IMR-90 (cell line): ENCODE results near the gene DPF3. TPM values are rescaled to one million over a fixed set of nuclear protein-coding genes. Genes with fewer than 3 reads are reported as not detected.

ENCODE experiments used
- ATAC-seq: fragments of 200-7000 bp; cut with Tn5 transposase; 2 replicates; pipeline ENCODE4 v1.9.1; 2020; ENCODE audit warnings: low read depth, mild to moderate bottlenecking, moderate library complexity
- BruUV-seq: library from RNA; stranded (reverse); fragments of 400-500 nt; replicated peaks from 2 replicates; lab custom pipeline; 2021; lab: Mats Ljungman, UMichigan
- CTCF ChIA-PET: fragments of 300-600 bp; formaldehyde crosslinking; extraction: SDS; loops from one replicate; lab custom pipeline; 2021; ENCODE audit warnings: antibody characterized with exemption; lab: Yijun Ruan, JAX
- POLR2A ChIA-PET: fragments of 300-600 bp; sonication (Branson Sonifier 250); formaldehyde crosslinking; loops from one replicate; lab custom pipeline; 2022; ENCODE audit warnings: antibody characterized with exemption; ENCODE audit not compliant: unreplicated experiment; lab: Charles Lee
- DNase-seq: peaks from one replicate; pipeline ENCODE4 v3.0.0; 2013
- H2AFZ ChIP-seq: replicated peaks from 2 replicates; pipeline ENCODE3; 2013; ENCODE audit warnings: low read length, mild to moderate bottlenecking; ENCODE audit not compliant: poor library complexity
- H2AK5ac ChIP-seq: 2 replicates; pipeline ENCODE4 v1.6.1; 2013; ENCODE audit warnings: low read depth, low read length, inconsistent platforms
- H2AK9ac ChIP-seq: replicated peaks from 2 replicates; pipeline ENCODE3; 2013; ENCODE audit warnings: mild to moderate bottlenecking, low read depth, low read length, moderate library complexity; ENCODE audit not compliant: poor library complexity
- H2BK120ac ChIP-seq: 2 replicates; pipeline ENCODE4 v1.6.1; 2013; ENCODE audit warnings: low read depth, low read length, inconsistent platforms
- H2BK15ac ChIP-seq: 3 replicates; pipeline ENCODE4 v1.6.1; 2013; ENCODE audit warnings: low read depth, low read length, inconsistent platforms
- H2BK20ac ChIP-seq: 2 replicates; pipeline ENCODE4 v1.6.1; 2013; ENCODE audit warnings: low read depth, mild to moderate bottlenecking, inconsistent platforms, low read length, moderate library complexity
- H2BK5ac ChIP-seq: 2 replicates; pipeline ENCODE4 v1.6.1; 2013; ENCODE audit warnings: mild to moderate bottlenecking, low read depth, low read length, inconsistent platforms; ENCODE audit not compliant: poor library complexity, severe bottlenecking
- H3K14ac ChIP-seq: replicated peaks from 2 replicates; pipeline ENCODE4 v1.6.1; 2013; ENCODE audit warnings: low read depth, low read length, inconsistent platforms
- H3K18ac ChIP-seq: 2 replicates; pipeline ENCODE4 v1.6.1; 2013; ENCODE audit warnings: low read depth, low read length, control low read depth
- H3K23ac ChIP-seq: 2 replicates; pipeline ENCODE4 v1.6.1; 2013; ENCODE audit warnings: low read depth, low read length, inconsistent platforms
- H3K27ac ChIP-seq: 2 replicates; pipeline ENCODE4 v1.5.1; 2013; ENCODE audit warnings: mild to moderate bottlenecking, control low read depth, low read length; ENCODE audit not compliant: insufficient read depth
- H3K27me3 ChIP-seq: 2 replicates; pipeline ENCODE4 v1.6.1; 2013; ENCODE audit warnings: low read length; ENCODE audit not compliant: control insufficient read depth, insufficient read depth
- H3K36me3 ChIP-seq: 2 replicates; pipeline ENCODE4 v1.6.1; 2013; ENCODE audit warnings: low read length, mixed read lengths; ENCODE audit not compliant: control insufficient read depth, insufficient read depth
- H3K4ac ChIP-seq: 2 replicates; pipeline ENCODE4 v1.6.1; 2013; ENCODE audit warnings: low read depth, low read length, inconsistent platforms
- H3K4me1 ChIP-seq: 2 replicates; pipeline ENCODE4 v1.6.1; 2013; ENCODE audit warnings: low read length, mixed read lengths; ENCODE audit not compliant: control insufficient read depth, insufficient read depth
- H3K4me2 ChIP-seq: 2 replicates; pipeline ENCODE4 v1.6.1; 2013; ENCODE audit warnings: low read depth, mild to moderate bottlenecking, control low read depth, low read length, moderate library complexity
- H3K4me3 ChIP-seq: 2 replicates; pipeline ENCODE4 v1.5.1; 2013; ENCODE audit warnings: low read depth, mild to moderate bottlenecking, control low read depth, low read length, moderate library complexity; ENCODE audit not compliant: insufficient read depth
- H3K56ac ChIP-seq: 2 replicates; pipeline ENCODE4 v1.6.1; 2013; ENCODE audit warnings: low read length, inconsistent platforms; ENCODE audit not compliant: insufficient read depth; ENCODE audit errors: extremely low read depth
- H3K79me1 ChIP-seq, 2 experiments: 2 replicates each; pipeline ENCODE4 v1.6.1; 2013; ENCODE audit warnings: low read length in 2 of 2, inconsistent platforms in 1 of 2, low read depth in 1 of 2
- H3K9ac ChIP-seq: 2 replicates; pipeline ENCODE4 v1.6.1; 2013; ENCODE audit warnings: low read depth, low read length, control low read depth
- H3K9me1 ChIP-seq: 2 replicates; pipeline ENCODE4 v1.6.1; 2013; ENCODE audit warnings: low read length, inconsistent platforms; ENCODE audit not compliant: insufficient read depth
- H3K9me3 ChIP-seq: 2 replicates; pipeline ENCODE4 v1.6.1; 2013; ENCODE audit warnings: low read length; ENCODE audit not compliant: control insufficient read depth, insufficient read depth
- H4K20me1 ChIP-seq: 2 replicates; pipeline ENCODE4 v1.6.1; 2013; ENCODE audit warnings: low read length, inconsistent platforms; ENCODE audit not compliant: insufficient read depth
- H4K5ac ChIP-seq: 2 replicates; pipeline ENCODE4 v1.6.1; 2013; ENCODE audit warnings: mild to moderate bottlenecking, low read depth, low read length, control low read depth
- H4K8ac ChIP-seq, 2 experiments: 2 replicates each; pipeline ENCODE4 v1.6.1; 2013; ENCODE audit warnings: low read depth in 2 of 2, low read length in 2 of 2, control low read depth in 1 of 2, inconsistent platforms in 1 of 2
- H4K91ac ChIP-seq: 2 replicates; pipeline ENCODE4 v1.6.1; 2013; ENCODE audit warnings: low read depth, low read length, inconsistent platforms; ENCODE audit not compliant: insufficient read depth
- BHLHE40 ChIP-seq: fragments of 150-350 bp; IDR thresholded peaks from 2 replicates; pipeline ENCODE4 v1.6.1; 2016; ENCODE audit warnings: mild to moderate bottlenecking, low read depth, low read length
- CEBPB ChIP-seq: IDR thresholded peaks from 2 replicates; pipeline ENCODE4 v1.6.1; 2012; ENCODE audit warnings: low read depth, low read length, improper control_type of control experiment
- CHD1 ChIP-seq: IDR thresholded peaks from 2 replicates; pipeline ENCODE4 v1.6.1; 2012; ENCODE audit warnings: low read depth, low read length, improper control_type of control experiment
- MAZ ChIP-seq: IDR thresholded peaks from 2 replicates; pipeline ENCODE4 v1.6.1; 2012; ENCODE audit warnings: low read depth, mild to moderate bottlenecking, low read length, improper control_type of control experiment, moderate library complexity, borderline replicate concordance
- MXI1 ChIP-seq: IDR thresholded peaks from 2 replicates; pipeline ENCODE4 v1.6.1; 2012; ENCODE audit warnings: low read depth, mild to moderate bottlenecking, low read length, moderate library complexity, borderline replicate concordance
- NFE2L2 ChIP-seq: fragments of 150-350 bp; IDR thresholded peaks from 2 replicates; pipeline ENCODE4 v1.6.1; 2016; ENCODE audit warnings: low read depth, mild to moderate bottlenecking, low read length
- POLR2A ChIP-seq: IDR thresholded peaks from 2 replicates; pipeline ENCODE4 v1.6.1; 2012; ENCODE audit warnings: mild to moderate bottlenecking, low read depth, low read length
- RCOR1 ChIP-seq: IDR thresholded peaks from 2 replicates; pipeline ENCODE4 v1.6.1; 2012; ENCODE audit warnings: mild to moderate bottlenecking, low read length, improper control_type of control experiment; ENCODE audit not compliant: insufficient replicate concordance
- RFX5 ChIP-seq: IDR thresholded peaks from 2 replicates; pipeline ENCODE4 v1.8.0; 2012; ENCODE audit warnings: low read depth, mild to moderate bottlenecking, low read length, moderate library complexity
- WGBS, 2 experiments: methylation state at CpG; one replicate each; pipeline versions ENCODE4 v1.1.5 to v1.1.7; 2013; ENCODE audit warnings: missing lambda C conversion rate in 2 of 2; ENCODE audit not compliant: insufficient read length in 1 of 2; ENCODE audit errors: extremely low coverage in 2 of 2; 5-methylcytosine and 5-hydroxymethylcytosine counted together
- dilution Hi-C: fragments of 300-500 bp; cut with HindIII; formaldehyde crosslinking; loops from one replicate; pipeline ENCODE4 v1.14.3; 2018; ENCODE audit warnings: low sequenced_read_pairs; ENCODE audit not compliant: unreplicated experiment
- in situ Hi-C: fragments of 300-500 bp; cut with MboI; formaldehyde crosslinking; loops from 3 replicates; pipeline ENCODE4 v1.14.3; 2019; ENCODE audit warnings: low sequenced_read_pairs, inconsistent platforms, mixed read lengths
- intact Hi-C: fragments of 100-400 bp; cut with micrococcal nuclease; formaldehyde crosslinking; loops from 2 replicates; pipeline ENCODE4 v1.10.0; 2022
- polyA plus RNA-seq, 3 experiments: library from polyadenylated mRNA; depleted of rRNA; stranded (reverse); fragments of >200 nt; gene quantifications; 2 replicates each; pipeline ENCODE4 v1.2.3, GENCODE V29; 2012; ENCODE audit warnings: low replicate concordance in 1 of 3
- total RNA-seq: library from RNA; depleted of rRNA; stranded (reverse); fragments of >200 nt; gene quantifications from 2 replicates; pipeline ENCODE4 v1.2.3, GENCODE V29; 2012
- TF ChIP-seq, protein P1 (sequence below): fragments of 150-350 bp; IDR thresholded peaks from 2 replicates; pipeline ENCODE4 v1.6.1; 2017; ENCODE audit warnings: mild to moderate bottlenecking, antibody characterized with exemption, low read length, low read depth
- TF ChIP-seq, protein P2 (sequence below): conservative IDR thresholded peaks from 2 replicates; pipeline ENCODE4 v1.5.1; 2012; ENCODE audit warnings: mild to moderate bottlenecking, low read depth, low read length, improper control_type of control experiment

Gene DPF3
- total and polyA plus RNA-seq, 2 of the 4 experiments (the other 2 are of a cell fraction), result 30.5 to 32.8 TPM

DNA sequence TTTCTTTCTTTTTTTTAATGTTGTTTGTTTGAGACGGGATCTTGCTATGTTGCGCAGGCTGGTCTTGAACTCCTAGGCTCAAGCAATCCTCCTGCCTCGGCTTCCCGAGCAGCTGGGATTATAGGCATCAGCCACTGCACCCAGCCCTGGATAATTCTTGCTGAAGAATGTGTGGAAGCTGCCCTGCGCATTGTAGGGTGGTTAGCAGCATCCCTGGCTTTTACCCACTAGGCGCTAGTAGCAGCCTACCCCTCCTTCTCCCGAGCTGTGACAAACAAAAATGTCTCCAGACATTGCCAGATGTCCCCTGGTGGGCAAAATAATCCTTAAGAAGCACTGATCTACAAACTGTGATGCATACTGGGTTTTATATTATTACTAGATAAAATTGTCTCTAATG, 39.0 kb upstream of the DPF3 start:
- H3K27ac ChIP-seq, result no peak overlapping the region
- peaks cover under 1% of the 10 kb centered on the region; the same call in 1 of the 2 replicates for H3K36me3 ChIP-seq
- H4K8ac ChIP-seq, result no peak overlapping the region
- H3K23ac ChIP-seq, result no peak overlapping the region
- H2AK5ac ChIP-seq, result no peak overlapping the region
- no peak overlapping the region for H3K18ac ChIP-seq
- H3K4me2 ChIP-seq, result no peak overlapping the region
- H3K4me1 ChIP-seq, result no peaks in the 10 kb centered on the region
- H2BK15ac ChIP-seq, result no peak overlapping the region
- intact Hi-C loops (no loop called here), dilution Hi-C loops (no loop called here), in situ Hi-C loops (no loop called here)
- 90% methylated on average over 2 of the region's 7 CpGs; no CpG with 5 or more reads in 1 of the 2 experiments for WGBS, 2 experiments
- H2BK20ac ChIP-seq, result no peak overlapping the region
- H2AK9ac ChIP-seq, result no peak overlapping the region
- TF ChIP-seq RFX5 (no peak), CHD1 (no peak), MAZ (no peak), MXI1 (no peak), BHLHE40 (no peak), CEBPB (no peak), POLR2A (no peak), NFE2L2 (no peak), RCOR1 (no peak)
- TF ChIP-seq, protein P1, sequence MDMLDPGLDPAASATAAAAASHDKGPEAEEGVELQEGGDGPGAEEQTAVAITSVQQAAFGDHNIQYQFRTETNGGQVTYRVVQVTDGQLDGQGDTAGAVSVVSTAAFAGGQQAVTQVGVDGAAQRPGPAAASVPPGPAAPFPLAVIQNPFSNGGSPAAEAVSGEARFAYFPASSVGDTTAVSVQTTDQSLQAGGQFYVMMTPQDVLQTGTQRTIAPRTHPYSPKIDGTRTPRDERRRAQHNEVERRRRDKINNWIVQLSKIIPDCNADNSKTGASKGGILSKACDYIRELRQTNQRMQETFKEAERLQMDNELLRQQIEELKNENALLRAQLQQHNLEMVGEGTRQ, result no peak
- TF ChIP-seq, protein P2, sequence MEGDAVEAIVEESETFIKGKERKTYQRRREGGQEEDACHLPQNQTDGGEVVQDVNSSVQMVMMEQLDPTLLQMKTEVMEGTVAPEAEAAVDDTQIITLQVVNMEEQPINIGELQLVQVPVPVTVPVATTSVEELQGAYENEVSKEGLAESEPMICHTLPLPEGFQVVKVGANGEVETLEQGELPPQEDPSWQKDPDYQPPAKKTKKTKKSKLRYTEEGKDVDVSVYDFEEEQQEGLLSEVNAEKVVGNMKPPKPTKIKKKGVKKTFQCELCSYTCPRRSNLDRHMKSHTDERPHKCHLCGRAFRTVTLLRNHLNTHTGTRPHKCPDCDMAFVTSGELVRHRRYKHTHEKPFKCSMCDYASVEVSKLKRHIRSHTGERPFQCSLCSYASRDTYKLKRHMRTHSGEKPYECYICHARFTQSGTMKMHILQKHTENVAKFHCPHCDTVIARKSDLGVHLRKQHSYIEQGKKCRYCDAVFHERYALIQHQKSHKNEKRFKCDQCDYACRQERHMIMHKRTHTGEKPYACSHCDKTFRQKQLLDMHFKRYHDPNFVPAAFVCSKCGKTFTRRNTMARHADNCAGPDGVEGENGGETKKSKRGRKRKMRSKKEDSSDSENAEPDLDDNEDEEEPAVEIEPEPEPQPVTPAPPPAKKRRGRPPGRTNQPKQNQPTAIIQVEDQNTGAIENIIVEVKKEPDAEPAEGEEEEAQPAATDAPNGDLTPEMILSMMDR, result no peak
- H2BK5ac ChIP-seq, result no peak overlapping the region
- H2BK120ac ChIP-seq, result no peak overlapping the region
- H3K27me3 ChIP-seq, result no peaks in the 10 kb centered on the region
- H3K9ac ChIP-seq, result no peak overlapping the region
- no peaks in the 10 kb centered on the region for H4K20me1 ChIP-seq
- H4K5ac ChIP-seq, result no peak overlapping the region
- no peak overlapping the region for H4K91ac ChIP-seq
- no peak overlapping the region for H3K14ac ChIP-seq
- ATAC-seq, result no peak
- no peak for DNase-seq
- no peak overlapping the region for H2AFZ ChIP-seq
- peaks cover 15 to 23% of the 10 kb centered on the region in 2 experiments; a peak in 3 of 4 replicates for H3K79me1 ChIP-seq
- CTCF ChIA-PET, result no interaction called here
- no peak overlapping the region for H3K4me3 ChIP-seq
- H3K9me1 ChIP-seq, result 0 out of 2 replicates have a peak, but pooled peaks cover under 1% of the 10 kb centered on the region
- H3K4ac ChIP-seq, result no peak overlapping the region
- no peaks in the 10 kb centered on the region for H3K9me3 ChIP-seq
- POLR2A ChIA-PET, result interaction anchor here (0.5 kb wide), 1 partner anchor 18 kb away, joined by 3 read pairs; no protein-coding TSS in a partner anchor
- BruUV-seq, result no TSS peak
- no peak overlapping the region for H3K56ac ChIP-seq
